Measurements from ENCODE around the gene ING5.

GRCh38 chr2:241686324-241686649, 15.6 kb upstream of the ING5 start:
- TF ChIP-seq CTCF (IDR thresholded peaks at IDR 0.05; ENCODE audit: insufficient read depth, low read length, poor library complexity, severe bottlenecking), result no peak
- no peak for TF ChIP-seq EZH2phosphoT487 (conservative IDR thresholded peaks at IDR 0.05; ENCODE audit: low read length)
